Brain pericyte (primary cell): ENCODE results near the gene EIF3CL.
"Not testable (repeated sequence)": the region's sequence is repeated elsewhere in the genome, so short reads cannot be mapped to it uniquely, and the experiment has no call there.

Source experiments
- DNase-seq: peaks from one replicate; pipeline ENCODE4 v3.0.0-alpha.2; 2012; ENCODE audit warnings: low read depth, low spot score

Gene EIF3CL

GRCh38 chr16:28403220-28404072 lies at the start of gene EIF3CL:
Gene EIF3CL, minus strand, starts transcription at chr16:28403841. Its CDS starts 223 bp downstream, at chr16:28403618.
- DNase-seq, result not testable (repeated sequence)

GRCh38 chr16:28447081-28447480 lies 43.4 kb upstream of the EIF3CL start:
- DNase-seq, result not testable (repeated sequence)

GRCh38 chr16:28446388-28446787 lies 42.7 kb upstream of the EIF3CL start:
- not testable (repeated sequence) for DNase-seq

GRCh38 chr16:28443943-28444342 lies 40.3 kb upstream of the EIF3CL start:
- not testable (repeated sequence) for DNase-seq

- DNase-seq, result not testable (repeated sequence)
Observed at GRCh38 chr16:28438899-28439298, 35.3 kb upstream of the EIF3CL start.

- not testable (repeated sequence) for DNase-seq
Observed at GRCh38 chr16:28435340-28435739, 31.7 kb upstream of the EIF3CL start.

- DNase-seq, result not testable (repeated sequence)
Observed at GRCh38 chr16:28426060-28426680, 22.5 kb upstream of the EIF3CL start.

- not testable (repeated sequence) for DNase-seq
Observed at GRCh38 chr16:28421071-28421750, 17.6 kb upstream of the EIF3CL start.

GRCh38 chr16:28417033-28417432 lies 13.4 kb upstream of the EIF3CL start:
- not testable (repeated sequence) for DNase-seq

GRCh38 chr16:28414530-28414929 lies 10.9 kb upstream of the EIF3CL start:
- not testable (repeated sequence) for DNase-seq

- not testable (repeated sequence) for DNase-seq
Observed at GRCh38 chr16:28413585-28413984, 9.9 kb upstream of the EIF3CL start.

- not testable (repeated sequence) for DNase-seq
Observed at GRCh38 chr16:28392054-28392453, 11.6 kb downstream of the EIF3CL start.

- not testable (repeated sequence) for DNase-seq
Observed at GRCh38 chr16:28382177-28382867, 21.3 kb downstream of the EIF3CL start.

- not testable (repeated sequence) for DNase-seq
Observed at GRCh38 chr16:28377822-28378221, 25.8 kb downstream of the EIF3CL start.

- DNase-seq, result not testable (repeated sequence)
Observed at GRCh38 chr16:28377108-28377625, 26.5 kb downstream of the EIF3CL start.

- DNase-seq, result not testable (repeated sequence)
Observed at GRCh38 chr16:28375115-28375514, 28.5 kb downstream of the EIF3CL start.

- not testable (repeated sequence) for DNase-seq
Observed at GRCh38 chr16:28374281-28374680, 29.4 kb downstream of the EIF3CL start.

GRCh38 chr16:28367926-28368325 lies 35.7 kb downstream of the EIF3CL start:
- DNase-seq, result not testable (repeated sequence)

- not testable (repeated sequence) for DNase-seq
Observed at GRCh38 chr16:28364268-28365173, 39.1 kb downstream of the EIF3CL start.

- DNase-seq, result not testable (repeated sequence)
Observed at GRCh38 chr16:28363408-28363807, 40.2 kb downstream of the EIF3CL start, which contains the start of gene NPIPB6. Gene NPIPB6, minus strand, starts transcription at chr16:28363508. Its CDS starts 686 bp downstream, at chr16:28362822.
